ENCODE data around the gene KIAA1549.
"Not testable (repeated sequence)": the region's sequence is repeated elsewhere in the genome, so short reads cannot be mapped to it uniquely, and the experiment has no call there.

GRCh38 chr7:138797046-138797445 is 184.1 kb downstream of the KIAA1549 start:
- TF ChIP-seq HMGXB4 (CRISPR knock-in tag; IDR thresholded peaks at IDR 0.05); L3MBTL2 (IDR thresholded peaks at IDR 0.05); KDM5B (IDR thresholded peaks at IDR 0.05; ENCODE audit: insufficient replicate concordance, low read depth, low read length); POLR2A (conservative IDR thresholded peaks at IDR 0.05); EP300 (IDR thresholded peaks at IDR 0.05; ENCODE audit: low read length); HMG20A (CRISPR knock-in tag; conservative IDR thresholded peaks at IDR 0.05); ZNF431 (CRISPR knock-in tag; IDR thresholded peaks at IDR 0.05); JUN (IDR thresholded peaks at IDR 0.05; ENCODE audit: borderline replicate concordance, low read depth, low read length); JUN (CRISPR knock-in tag; IDR thresholded peaks at IDR 0.05; ENCODE audit: borderline replicate concordance); KDM1A (IDR thresholded peaks at IDR 0.05); FOXA1 (IDR thresholded peaks at IDR 0.05; ENCODE audit: borderline replicate concordance); DEAF1 (CRISPR knock-in tag; IDR thresholded peaks at IDR 0.05); MXI1 (IDR thresholded peaks at IDR 0.05; ENCODE audit: low read depth, low read length); KAT2B (IDR thresholded peaks at IDR 0.05; ENCODE audit: low read depth, low read length): not testable (repeated sequence)
- peak in 2 of 3 experiments; percentile 30 to 31; a peak in 3 of 6 replicates for TF ChIP-seq CTCF (IDR thresholded peaks at IDR 0.05 in 2 of 3, conservative IDR thresholded peaks at IDR 0.05 in 1 of 3; ENCODE audit: insufficient read depth in 2 of 3, low read depth in 1 of 3, low read length in 3 of 3)
